ENCODE data around the gene WDR18. TPM values are rescaled to one million over a fixed set of nuclear protein-coding genes. Genes with fewer than 3 reads are reported as not detected.

The WDR18 gene
- total RNA-seq, 1 experiment from 2014 or later: 94.7 TPM

- H3K4me3 Mint-ChIP-seq: no peak overlapping the region; a peak in 2 of 5 replicates
- Histone ChIP-seq H2BK5ac (ENCODE audit: insufficient read length, low read length) (no peak overlapping the region), H3T11ph (ENCODE audit: low read length) (no peak overlapping the region), H3K27ac (ENCODE audit: insufficient read length, low read depth, low read length) (no peak overlapping the region), H3K23ac (ENCODE audit: insufficient read length, low read depth, low read length) (no peak overlapping the region), H3K4me1 (ENCODE audit: insufficient read depth, low read length) (no peaks in the 10 kb centered on the region), H3K79me1 (ENCODE audit: insufficient read depth, low read depth, low read length, poor library complexity, severe bottlenecking) (no peaks in the 10 kb centered on the region), H4K5ac (ENCODE audit: insufficient read length, low read depth, low read length) (no peak overlapping the region), H3K9me3 (ENCODE audit: control insufficient read depth, low read depth, low read length) (no peaks in the 10 kb centered on the region), H3K18ac (ENCODE audit: insufficient read length, low read depth, low read length) (no peak overlapping the region), H3K27me3 (ENCODE audit: insufficient read depth, low read length) (no peaks in the 10 kb centered on the region), H2AFZ (ENCODE audit: low read length) (no peak overlapping the region), H4K8ac (replicated peaks; ENCODE audit: insufficient read length, low read depth, low read length) (no peak overlapping the region), H3K56ac (ENCODE audit: insufficient read length, low read depth, low read length) (no peak overlapping the region), H3K4me2 (ENCODE audit: insufficient read depth, insufficient read length, low read length) (no peak overlapping the region), H3K23me2 (ENCODE audit: insufficient read length, low read depth, low read length, poor library complexity, severe bottlenecking) (peaks cover 9% of the 10 kb centered on the region), H3K9ac (ENCODE audit: extremely low read depth, insufficient read length, low read length) (no peak overlapping the region), H4K91ac (ENCODE audit: insufficient read length, low read depth, low read length) (no peak overlapping the region), H3K14ac (ENCODE audit: insufficient read depth, low read length) (no peak overlapping the region), H3K79me2 (ENCODE audit: insufficient read depth, low read length) (no peaks in the 10 kb centered on the region), H3K4ac (ENCODE audit: low read depth, low read length) (no peak overlapping the region), H4K20me1 (ENCODE audit: control insufficient read depth, insufficient read depth, insufficient read length) (no peaks in the 10 kb centered on the region), H2BK12ac (ENCODE audit: insufficient read length, low read depth, low read length) (no peak overlapping the region), H2BK120ac (ENCODE audit: low read depth, low read length, poor library complexity, severe bottlenecking) (no peak overlapping the region), H2AK5ac (ENCODE audit: insufficient read length, low read length) (no peak overlapping the region), H2BK20ac (ENCODE audit: low read depth, low read length, poor library complexity, severe bottlenecking) (no peak overlapping the region), H2BK15ac (ENCODE audit: low read depth, low read length) (no peak overlapping the region)
- DNase-seq: no peak
- H3K9me3 Mint-ChIP-seq: no peaks in the 10 kb centered on the region
- peaks cover 3% of the 10 kb centered on the region; the same call in 1 of the 2 replicates for H3K27me3 Mint-ChIP-seq (ENCODE audit: low read depth)
- H3K27ac Mint-ChIP-seq: peak overlapping the region in 2 of 3 experiments; percentile 17 to 79; a peak in 3 of 7 replicates
- H3K4me1 Mint-ChIP-seq: peaks cover 13 to 25% of the 10 kb centered on the region in 2 experiments
- H3K36me3 Mint-ChIP-seq (ENCODE audit: insufficient read depth in 1 of 3, low read depth in 3 of 3): peaks cover 30 to 53% (median 47%) of the 10 kb centered on the region in 3 experiments
- TF ChIP-seq, protein P1, sequence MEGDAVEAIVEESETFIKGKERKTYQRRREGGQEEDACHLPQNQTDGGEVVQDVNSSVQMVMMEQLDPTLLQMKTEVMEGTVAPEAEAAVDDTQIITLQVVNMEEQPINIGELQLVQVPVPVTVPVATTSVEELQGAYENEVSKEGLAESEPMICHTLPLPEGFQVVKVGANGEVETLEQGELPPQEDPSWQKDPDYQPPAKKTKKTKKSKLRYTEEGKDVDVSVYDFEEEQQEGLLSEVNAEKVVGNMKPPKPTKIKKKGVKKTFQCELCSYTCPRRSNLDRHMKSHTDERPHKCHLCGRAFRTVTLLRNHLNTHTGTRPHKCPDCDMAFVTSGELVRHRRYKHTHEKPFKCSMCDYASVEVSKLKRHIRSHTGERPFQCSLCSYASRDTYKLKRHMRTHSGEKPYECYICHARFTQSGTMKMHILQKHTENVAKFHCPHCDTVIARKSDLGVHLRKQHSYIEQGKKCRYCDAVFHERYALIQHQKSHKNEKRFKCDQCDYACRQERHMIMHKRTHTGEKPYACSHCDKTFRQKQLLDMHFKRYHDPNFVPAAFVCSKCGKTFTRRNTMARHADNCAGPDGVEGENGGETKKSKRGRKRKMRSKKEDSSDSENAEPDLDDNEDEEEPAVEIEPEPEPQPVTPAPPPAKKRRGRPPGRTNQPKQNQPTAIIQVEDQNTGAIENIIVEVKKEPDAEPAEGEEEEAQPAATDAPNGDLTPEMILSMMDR (conservative IDR thresholded peaks at IDR 0.05): no peak
- WGBS (ENCODE audit: extremely low coverage, insufficient read length, low lambda C conversion rate): no CpG with 5 or more reads among the region's 22 CpGs
Measured at GRCh38 chr19:1037621-1038064, 53.5 kb downstream of the WDR18 start.

Data from H9 (cell line).